ENCODE results near the gene PHLDA2. TPM values are rescaled to one million over a fixed set of nuclear protein-coding genes. Genes with fewer than 3 reads are reported as not detected.

PHLDA2 gene
- total and polyA plus RNA-seq, 9 of the 15 experiments (the other 6 are each of a cell fraction or from before 2014, with no cell fraction given) = 0.43 to 42.4 (median 4.7) TPM

- Histone ChIP-seq H3K4me1 (replicated peaks in 1 of 2; ENCODE audit: control insufficient read depth in 2 of 2, insufficient read depth in 2 of 2, low read length in 2 of 2) (peaks cover 10 to 66% of the 10 kb centered on the region in 2 experiments; a peak in 4 of 5 replicates), H3K9ac (ENCODE audit: insufficient read depth in 1 of 2, low read depth in 2 of 2, low read length in 2 of 2) (peak overlapping the region; percentile 68 to 81; a peak in 3 of 4 replicates), H3K36me3 (ENCODE audit: control insufficient read depth, insufficient read depth, low read length) (no peaks in the 10 kb centered on the region), H3K27me3 (ENCODE audit: control insufficient read depth in 2 of 2, insufficient read depth in 2 of 2, low read length in 2 of 2) (no peaks in the 10 kb centered on the region), H3K79me2 (ENCODE audit: control insufficient read depth, insufficient read depth, low read length) (peaks cover 15% of the 10 kb centered on the region; the same call in 2 of the 3 replicates), H3K4me2 (ENCODE audit: insufficient read depth, low read length) (peak overlapping the region; percentile 87), H3K9me3 (replicated peaks; ENCODE audit: control insufficient read depth, insufficient read depth, low read depth, low read length) (no peaks in the 10 kb centered on the region), H3K4me3 (peak overlapping the region; percentile 76), H4K20me1 (replicated peaks; ENCODE audit: control insufficient read depth, insufficient read depth, low read length) (peaks cover 13% of the 10 kb centered on the region), H3K27ac (ENCODE audit: extremely low read depth, low read depth, low read length) (peak overlapping the region; percentile 73), H3K9me1 (ENCODE audit: control insufficient read depth, insufficient read depth, low read length) (no peaks in the 10 kb centered on the region), H2AFZ (ENCODE audit: low read depth, low read length) (peak overlapping the region; percentile 93)
- in situ Hi-C loops (cut with MboI) = no loop called here
- peak; percentile 71 for ATAC-seq
- intact Hi-C loops (cut with micrococcal nuclease) = loop anchor here (1.0 kb wide), 2 partner anchors 39 to 398 kb away; no protein-coding TSS in a partner anchor
- peak; percentile 70 to 77 (median 74) for DNase-seq (ENCODE audit: extremely low read depth in 1 of 4, low spot score in 3 of 4)
- BruUV-seq (replicated peaks) = no TSS peak
- FAIRE-seq = peak; percentile 77
- ChIA-PET CTCF (ENCODE audit: low intra/inter-chr PET ratio) (interaction anchor here (0.8 to 5.2 kb wide), 4 partner anchors 38 to 398 kb away, joined by 3 to 59 read pairs (median 6); no protein-coding TSS in a partner anchor), POLR2A (interaction anchor here (0.7 to 2.3 kb wide), 6 partner anchors 10 to 446 kb away, joined by 4 to 13 read pairs (median 6); no protein-coding TSS in a partner anchor)
- WGBS (ENCODE audit: insufficient coverage, low coverage, missing lambda C conversion rate) = 44% methylated on average over 16 of the region's 21 CpGs
- TF ChIP-seq STAG1 (CRISPR knock-in tag; IDR thresholded peaks at IDR 0.05; ENCODE audit: borderline replicate concordance) (peak; percentile 77; the same call in 1 of the 2 replicates), PCBP2 (IDR thresholded peaks at IDR 0.05; ENCODE audit: low read depth, low read length, poor library complexity, severe bottlenecking) (no peak), ZEB2 (IDR thresholded peaks at IDR 0.05) (peak; percentile 79), SMAD4 (CRISPR knock-in tag; conservative IDR thresholded peaks at IDR 0.05) (no peak), MYNN (IDR thresholded peaks at IDR 0.05) (peak; percentile 80; the same call in 1 of the 2 replicates), MYNN (CRISPR knock-in tag; IDR thresholded peaks at IDR 0.05) (no peak), PHF21A (IDR thresholded peaks at IDR 0.05; ENCODE audit: borderline replicate concordance, low read depth) (no peak), RERE (CRISPR knock-in tag; IDR thresholded peaks at IDR 0.05; ENCODE audit: borderline replicate concordance) (no peak), JUN (IDR thresholded peaks at IDR 0.05; ENCODE audit: borderline replicate concordance, low read depth, low read length) (peak; percentile 13; the same call in 1 of the 2 replicates), JUN (CRISPR knock-in tag; IDR thresholded peaks at IDR 0.05; ENCODE audit: borderline replicate concordance) (no peak)
- TF ChIP-seq, protein P1, sequence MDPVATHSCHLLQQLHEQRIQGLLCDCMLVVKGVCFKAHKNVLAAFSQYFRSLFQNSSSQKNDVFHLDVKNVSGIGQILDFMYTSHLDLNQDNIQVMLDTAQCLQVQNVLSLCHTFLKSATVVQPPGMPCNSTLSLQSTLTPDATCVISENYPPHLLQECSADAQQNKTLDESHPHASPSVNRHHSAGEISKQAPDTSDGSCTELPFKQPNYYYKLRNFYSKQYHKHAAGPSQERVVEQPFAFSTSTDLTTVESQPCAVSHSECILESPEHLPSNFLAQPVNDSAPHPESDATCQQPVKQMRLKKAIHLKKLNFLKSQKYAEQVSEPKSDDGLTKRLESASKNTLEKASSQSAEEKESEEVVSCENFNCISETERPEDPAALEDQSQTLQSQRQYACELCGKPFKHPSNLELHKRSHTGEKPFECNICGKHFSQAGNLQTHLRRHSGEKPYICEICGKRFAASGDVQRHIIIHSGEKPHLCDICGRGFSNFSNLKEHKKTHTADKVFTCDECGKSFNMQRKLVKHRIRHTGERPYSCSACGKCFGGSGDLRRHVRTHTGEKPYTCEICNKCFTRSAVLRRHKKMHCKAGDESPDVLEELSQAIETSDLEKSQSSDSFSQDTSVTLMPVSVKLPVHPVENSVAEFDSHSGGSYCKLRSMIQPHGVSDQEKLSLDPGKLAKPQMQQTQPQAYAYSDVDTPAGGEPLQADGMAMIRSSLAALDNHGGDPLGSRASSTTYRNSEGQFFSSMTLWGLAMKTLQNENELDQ (CRISPR knock-in tag; IDR thresholded peaks at IDR 0.05; ENCODE audit: borderline replicate concordance) = no peak
These were observed 1.6 kb upstream of the PHLDA2 start for GRCh38 chr11:2930704-2931419.

Data from K562 (cell line).